ENCODE results near the gene ANKRD52.
"Not testable (repeated sequence)": the region's sequence is repeated elsewhere in the genome, so short reads cannot be mapped to it uniquely, and the experiment has no call there.

ANKRD52 gene

DNA sequence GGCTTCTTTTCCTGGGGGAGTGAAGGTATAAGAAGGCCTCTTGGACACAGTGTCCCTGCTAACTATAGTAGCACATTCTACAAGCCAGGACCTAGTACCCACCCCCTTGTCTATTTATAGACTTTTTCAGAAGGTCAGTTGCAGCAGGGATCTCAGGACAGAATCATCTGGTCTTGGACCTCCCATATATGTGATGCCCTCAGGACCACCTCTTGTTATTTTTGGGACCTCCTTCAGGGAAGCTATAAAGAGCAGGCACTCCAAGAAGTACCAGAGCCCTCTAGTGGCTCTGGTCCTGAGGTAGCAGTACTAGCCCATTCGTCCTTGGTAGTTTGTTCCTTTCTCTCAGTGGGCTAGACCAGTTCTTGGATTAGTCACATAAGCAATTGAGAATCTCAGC is 12.8 kb upstream of the ANKRD52 start:
- peak; percentile 62 for DNase-seq

DNA sequence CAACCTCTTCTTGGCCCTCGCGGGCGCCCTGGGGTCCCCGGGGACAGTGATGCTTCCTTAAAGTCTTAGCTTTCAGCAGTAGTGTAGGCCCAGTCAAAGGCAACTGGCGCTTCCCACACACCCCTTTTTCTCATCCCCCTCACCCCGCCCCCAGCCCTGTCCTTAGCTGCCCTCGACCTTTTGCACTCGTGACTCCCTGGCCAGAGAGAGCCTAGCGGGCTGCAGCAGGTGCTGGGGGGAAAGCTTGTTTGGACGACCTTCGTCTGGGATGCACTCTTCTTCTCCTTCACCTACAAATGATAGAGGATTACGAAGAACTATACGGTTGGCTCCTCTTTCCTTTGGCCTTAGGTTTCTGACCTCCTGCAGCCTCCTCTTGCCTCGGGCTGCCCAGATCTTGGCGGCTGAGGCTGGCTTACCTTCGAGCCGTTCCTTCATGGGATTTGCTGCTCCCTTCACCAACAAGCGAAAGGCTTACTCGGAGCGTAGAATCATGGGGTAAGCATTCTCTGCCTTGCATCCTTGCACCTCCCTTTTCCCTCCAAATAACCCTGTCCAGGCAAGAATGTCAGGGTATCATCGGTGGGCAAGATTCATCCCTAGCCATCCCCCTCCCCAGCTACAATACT is 9.4 kb upstream of the ANKRD52 start:
- DNase-seq, result peak; percentile 55

DNA sequence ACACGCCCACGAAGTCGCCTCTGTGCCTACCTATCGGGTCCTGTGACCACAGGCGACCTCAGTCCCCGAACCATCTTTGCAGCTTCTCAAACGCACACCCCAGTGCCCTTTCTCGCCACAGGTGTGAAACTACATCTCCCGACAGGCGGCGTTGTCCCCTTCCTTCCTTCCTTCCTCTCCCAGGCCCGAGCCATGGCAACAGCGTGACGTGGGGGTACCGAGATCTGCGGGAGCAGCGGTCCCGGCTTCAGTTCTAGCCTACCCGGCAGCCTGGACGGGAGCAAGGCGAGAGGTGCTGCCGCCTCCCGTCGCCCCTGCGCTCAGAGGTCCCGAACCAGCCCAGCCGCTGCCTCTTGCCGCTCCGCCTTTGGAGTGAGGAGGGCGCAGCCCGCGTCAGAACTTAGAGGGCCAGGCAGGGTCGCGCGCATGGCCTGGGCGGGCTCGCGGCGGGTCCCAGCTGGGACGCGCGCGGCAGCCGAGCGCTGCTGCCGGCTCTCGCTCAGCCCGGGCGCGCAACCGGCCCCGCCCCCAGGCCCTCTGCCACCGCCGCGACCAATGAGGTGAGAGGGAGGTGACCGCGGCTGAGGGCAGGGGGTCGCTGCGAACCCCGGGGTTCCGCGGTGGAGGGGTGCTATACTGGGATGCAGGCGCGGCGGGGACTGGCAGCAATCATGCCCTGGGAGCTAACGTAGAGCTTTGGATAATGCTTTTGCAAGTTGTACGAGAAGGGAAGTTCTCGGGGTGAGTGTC is 8.7 kb upstream of the ANKRD52 start, which contains the start of gene COQ10A:
TSS of gene COQ10A (plus strand) at position 250 of the 750 bp plus-strand sequence. CDS start at position 427, 177 bp downstream.
- DNase-seq, result peak; percentile 96

DNA sequence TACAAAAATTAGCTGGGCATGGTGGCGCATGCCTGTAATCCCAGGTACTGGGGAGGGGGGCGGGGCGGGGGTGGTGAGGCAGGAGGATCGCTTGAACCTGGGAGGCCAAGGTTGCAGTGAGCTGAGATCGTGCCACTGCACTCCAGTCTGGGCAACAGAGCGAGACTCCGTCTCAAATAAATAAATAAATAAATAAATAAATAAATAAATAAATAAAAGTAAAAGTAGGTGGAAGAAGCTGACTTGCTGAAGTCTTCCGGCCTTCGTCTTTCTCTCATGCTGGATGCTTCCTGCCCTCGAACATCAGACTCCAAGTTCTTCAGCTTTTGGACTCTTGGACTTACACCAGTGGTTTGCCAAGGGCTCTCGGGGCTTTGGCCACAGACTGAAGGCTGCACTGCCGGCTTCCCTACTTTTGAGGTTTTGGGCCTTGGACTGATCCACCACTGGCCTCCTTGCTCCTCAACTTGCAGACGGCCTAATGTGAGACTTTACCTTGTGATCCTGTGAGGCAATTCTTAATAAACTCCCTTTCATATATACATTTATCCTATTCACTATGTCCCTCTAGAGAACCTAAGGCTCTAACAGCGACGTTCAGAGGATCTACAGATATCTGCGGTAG is 8.0 kb upstream of the ANKRD52 start:
- not testable (repeated sequence) for DNase-seq

DNA sequence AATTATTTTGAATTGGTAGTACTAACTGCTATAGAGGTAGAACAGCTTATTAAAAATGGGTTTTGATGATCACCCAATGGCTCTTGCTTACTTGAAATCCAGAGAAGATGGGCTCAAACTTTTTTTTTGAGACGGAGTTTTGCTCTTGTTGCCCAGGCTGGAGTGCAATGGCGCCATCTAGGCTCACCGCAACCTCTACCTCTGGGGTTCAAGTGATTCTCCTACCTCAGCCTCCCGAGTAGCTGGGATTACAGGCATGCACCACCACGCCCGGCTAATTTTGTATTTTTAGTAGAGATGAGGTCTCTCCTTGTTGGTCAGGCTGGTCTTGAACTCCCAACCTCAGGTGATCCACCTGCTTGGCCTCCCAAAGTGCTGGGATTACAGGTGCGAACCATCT is 4.8 kb upstream of the ANKRD52 start:
- not testable (repeated sequence) for DNase-seq

DNA sequence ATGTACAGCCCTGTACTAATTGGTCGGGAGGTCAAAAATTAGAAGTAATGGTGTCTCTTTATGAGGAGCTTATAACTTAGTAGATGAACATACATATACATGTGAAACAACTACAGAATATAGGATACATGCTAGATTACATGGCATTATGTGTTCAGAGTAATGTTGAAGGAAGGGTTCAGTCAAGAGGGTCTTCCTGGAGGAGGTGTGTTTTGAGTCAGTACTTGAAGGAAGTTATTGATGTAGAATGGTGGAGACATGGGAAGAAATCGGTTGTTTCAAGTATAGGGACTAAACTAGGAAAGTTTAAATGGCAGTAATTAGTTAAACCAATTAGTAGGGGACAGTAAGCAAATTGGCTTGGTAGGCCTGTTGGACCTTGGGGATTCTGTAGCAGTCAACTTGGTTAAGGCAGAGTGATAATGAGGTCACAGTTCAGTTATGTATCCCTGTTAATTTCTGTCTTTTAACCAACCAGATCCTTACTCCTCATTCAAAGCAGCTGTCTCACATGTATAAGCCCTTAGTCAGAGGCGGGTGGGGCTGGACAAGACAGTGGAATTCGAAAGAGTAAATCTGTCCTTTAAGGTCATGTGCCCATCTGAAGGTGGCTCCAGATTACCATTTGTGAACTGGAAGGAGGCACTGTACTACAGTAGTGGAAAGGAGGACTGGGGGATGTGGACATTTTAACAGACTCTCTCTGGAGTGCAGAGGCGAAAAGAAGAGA is 3.5 kb upstream of the ANKRD52 start:
- DNase-seq, result peak; percentile 31

DNA sequence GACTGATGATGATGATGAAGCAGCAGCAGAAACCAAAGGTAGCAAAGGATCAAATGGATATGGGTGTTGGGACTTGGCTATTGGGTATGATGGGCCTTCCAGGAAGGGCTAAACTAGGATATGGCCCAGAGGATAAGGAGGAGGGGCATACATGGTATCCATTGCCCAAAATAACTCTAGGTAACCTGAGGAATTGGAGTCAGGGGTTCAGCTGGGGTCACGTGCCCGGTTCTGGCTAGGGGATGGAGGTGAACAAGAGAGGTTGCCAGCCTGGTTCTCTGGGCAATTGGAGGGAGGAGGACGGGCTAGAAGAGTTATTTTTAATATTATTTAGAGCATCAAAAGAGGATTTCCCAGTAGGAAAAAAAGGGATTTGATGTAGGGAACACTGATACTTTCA is 2.7 kb upstream of the ANKRD52 start:
- DNase-seq, result no peak

DNA sequence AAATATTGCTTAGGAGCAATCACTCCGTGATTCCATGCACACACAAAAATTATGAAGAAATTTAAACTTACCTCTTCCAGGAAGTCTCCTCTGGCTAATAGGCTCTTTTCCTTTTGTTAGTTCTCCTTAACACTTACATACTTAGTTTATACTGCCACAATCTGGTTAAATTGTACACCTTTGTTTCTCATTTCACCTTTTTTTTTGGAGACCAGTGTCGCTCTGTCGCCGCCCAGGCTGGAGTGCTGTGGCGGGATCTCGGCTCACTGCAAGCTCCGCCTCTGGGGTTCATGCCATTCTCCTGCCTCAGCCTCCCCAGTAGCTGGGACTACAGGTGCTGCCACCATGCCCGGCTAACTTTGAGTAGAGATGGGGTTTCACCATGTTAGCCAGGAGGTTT is 2.2 kb upstream of the ANKRD52 start:
- no peak for DNase-seq

DNA sequence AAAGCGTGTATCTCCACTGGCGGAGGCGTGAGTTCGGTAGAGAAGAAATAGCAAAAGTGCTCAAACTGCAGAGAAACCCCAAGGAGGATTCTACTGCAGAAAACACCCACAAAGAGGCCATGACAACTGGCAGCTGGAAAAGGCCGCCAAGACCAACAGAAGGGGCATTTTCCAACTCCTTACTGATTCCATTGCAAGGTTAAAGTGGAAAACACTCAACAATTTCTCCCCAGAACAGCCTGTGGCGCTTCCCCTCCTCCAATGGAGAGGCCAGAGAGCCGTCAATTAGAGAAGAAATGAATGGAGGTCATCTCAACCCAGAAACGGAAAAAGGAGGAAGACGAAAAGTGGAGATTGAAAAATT is 618 bp upstream of the ANKRD52 start:
- DNase-seq, result no peak

DNA sequence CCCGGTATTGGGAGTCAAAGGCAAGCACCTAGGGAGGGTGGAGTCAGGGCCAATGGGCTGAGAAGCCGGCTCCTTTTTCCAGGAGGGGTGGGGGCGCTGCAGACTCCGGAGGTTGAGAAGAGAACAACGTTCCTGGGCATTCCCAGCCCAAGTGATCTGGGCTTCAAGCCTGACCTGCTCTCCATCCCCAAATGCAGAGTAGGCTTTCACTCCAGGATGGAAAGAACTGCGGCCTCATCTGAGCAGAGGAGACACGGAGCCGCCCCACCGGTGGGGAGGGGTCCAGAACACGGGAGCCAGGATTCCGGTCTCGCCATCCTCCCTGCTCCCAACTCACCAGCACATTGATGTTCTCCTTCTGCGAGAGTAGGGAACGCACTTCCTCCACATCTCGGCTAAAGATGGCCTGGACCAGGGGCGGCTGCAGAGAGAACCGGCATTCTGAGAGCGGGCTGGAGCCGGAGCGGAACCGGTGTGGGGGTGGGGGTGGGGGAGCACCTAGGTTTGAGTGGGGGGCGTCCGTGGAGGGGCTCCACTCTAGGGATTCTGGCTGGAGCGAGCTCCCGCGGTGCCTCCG is 605 bp downstream of the ANKRD52 start:
- DNase-seq, result peak; percentile 74

DNA sequence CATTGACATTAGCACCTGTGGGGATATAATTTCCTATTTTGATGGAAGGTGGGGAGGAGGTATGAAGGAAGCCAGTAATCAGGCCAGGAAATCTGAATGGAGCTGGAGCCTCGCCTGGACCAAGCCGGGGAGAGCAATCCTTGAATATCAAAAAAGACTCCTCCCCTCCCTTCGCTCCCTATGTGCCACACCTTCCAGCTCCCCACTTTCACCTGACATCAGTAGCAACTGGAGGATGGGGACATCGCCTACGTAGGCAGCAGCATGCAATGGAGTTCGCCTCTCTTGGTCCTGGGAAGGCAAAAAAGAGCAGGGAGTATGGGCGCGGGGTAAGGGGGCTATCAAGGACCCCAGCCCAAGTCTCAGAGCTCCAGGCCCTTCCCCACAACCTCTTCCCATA is 1.1 kb downstream of the ANKRD52 start:
- no peak for DNase-seq

DNA sequence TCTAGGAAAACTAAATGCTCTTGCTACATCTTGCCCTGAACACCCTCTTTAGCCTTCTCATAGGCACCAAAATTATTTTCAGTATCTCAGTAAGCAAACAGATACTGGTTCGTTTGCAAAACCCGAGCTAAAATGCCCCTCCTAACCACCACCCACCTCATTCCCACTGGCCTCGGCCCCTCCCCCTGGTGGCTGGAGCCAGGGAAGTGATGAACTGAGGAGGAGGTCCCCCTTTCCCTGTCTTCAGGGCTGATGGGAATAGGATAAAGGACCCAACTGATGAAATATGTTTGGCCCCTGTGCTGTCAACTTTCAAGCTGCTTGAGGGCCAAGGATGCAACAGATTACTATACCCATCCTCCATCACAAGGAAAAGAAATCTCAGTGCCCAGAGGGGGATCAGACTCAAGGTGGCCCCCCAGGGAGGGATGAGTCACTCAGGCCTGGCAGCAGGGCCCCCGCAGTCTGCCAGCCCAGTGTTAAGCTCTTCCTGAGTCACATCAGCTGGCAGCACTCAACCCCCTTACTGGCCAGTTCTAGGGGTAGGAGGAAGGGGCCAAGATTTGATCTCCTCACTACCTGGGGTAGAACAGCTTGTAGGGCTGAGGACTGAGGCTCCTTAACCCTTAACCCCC is 1.7 kb downstream of the ANKRD52 start:
- no peak for DNase-seq

DNA sequence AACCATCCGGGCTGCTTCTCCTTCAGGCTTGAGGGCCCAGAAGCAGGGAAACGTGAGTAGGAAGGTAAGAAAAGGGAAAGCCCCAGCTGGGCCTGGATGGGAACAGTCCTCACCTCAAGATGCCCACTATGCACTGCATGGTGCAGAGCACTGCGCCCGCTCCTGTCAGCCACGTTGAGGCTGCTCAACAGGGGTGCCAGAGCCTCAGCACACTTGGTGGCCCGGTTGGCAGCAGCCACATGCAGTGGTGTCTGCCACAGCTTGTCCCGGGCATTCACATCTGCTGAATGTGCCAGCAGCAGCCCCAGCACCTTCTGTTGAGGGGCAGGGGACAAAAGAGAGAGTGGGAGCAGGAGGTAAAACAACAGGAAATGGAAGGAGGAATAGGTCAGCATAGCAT is 2.5 kb downstream of the ANKRD52 start:
- DNase-seq, result no peak

DNA sequence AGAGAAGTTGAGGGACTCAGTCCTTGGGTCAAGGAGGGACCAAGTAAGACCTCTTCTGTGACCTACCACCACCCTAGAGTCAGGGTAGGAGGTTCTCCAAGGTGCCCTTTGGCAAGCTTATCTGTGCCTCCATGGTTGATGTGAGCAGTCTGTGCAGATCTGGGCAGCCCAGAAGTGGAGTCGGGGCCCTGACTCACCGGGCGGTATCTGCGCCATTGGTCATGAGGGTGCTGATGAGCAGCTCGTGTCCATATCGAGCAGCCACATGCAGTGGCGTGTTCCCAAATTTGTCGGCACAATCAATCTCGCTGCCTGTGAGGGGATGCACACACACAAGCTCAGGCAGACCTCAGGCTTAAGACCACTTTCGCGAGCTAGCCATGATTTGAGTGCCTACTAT is 5.1 kb downstream of the ANKRD52 start:
- DNase-seq, result no peak

DNA sequence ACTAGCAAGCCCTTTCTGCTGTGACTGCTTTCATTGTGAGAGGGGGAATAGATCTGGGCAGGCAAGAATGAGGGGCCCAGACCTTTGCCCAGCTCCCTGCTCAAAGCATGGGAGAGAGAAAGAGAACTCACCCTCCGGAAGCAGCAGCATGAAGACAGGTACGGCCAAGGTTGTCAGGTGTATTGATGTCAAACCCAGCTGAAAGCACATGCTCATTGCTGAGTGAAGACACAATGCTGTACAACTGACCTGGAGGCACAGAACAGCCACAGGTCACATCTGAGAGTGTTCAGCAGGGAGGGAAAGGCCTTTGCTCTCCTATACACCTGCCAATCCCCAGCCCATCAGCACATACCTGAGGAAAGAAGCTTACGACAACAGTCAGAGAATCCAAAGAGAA is 5.5 kb downstream of the ANKRD52 start:
- no peak for DNase-seq

DNA sequence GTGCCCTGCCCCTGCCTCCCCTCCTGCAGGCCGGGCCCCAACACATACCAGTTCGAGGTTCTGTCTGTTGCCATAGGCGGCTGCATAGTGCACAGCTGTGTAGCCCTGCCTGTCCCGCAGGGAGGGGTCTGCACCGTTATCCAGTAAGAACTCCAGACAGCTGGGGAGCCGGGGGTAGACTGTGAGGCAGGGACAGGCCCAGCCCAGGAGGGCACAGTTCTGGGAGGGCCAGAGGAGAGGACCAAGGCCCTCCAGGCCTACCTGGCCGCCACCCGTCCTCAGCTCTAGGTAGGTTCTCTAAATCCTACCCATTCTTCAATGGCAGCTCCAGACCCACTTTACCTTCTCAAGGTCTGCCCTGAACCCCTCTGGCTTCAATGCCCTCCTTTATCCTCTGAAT is 9.5 kb downstream of the ANKRD52 start:
- no peak for DNase-seq

DNA sequence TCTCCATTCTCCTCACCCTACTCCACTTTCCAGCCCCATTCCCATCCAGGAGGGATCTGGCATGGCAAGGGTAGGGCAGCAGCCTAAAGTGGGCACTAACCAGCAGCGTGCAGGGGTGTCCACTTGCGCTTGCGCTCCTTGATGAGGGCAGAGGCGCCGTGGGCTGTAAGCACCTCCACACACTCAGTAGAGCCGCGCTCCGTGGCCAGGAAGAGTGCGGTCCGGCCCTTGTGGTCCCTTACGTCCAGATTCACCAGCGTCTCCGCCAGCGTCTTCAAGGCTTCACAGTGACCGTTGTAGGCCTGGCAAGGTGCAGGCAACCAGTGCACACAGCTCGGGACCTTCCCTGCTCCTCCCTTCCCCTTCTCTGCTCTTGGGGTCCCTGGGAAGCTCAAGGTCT is 10.3 kb downstream of the ANKRD52 start:
- no peak for DNase-seq

DNA sequence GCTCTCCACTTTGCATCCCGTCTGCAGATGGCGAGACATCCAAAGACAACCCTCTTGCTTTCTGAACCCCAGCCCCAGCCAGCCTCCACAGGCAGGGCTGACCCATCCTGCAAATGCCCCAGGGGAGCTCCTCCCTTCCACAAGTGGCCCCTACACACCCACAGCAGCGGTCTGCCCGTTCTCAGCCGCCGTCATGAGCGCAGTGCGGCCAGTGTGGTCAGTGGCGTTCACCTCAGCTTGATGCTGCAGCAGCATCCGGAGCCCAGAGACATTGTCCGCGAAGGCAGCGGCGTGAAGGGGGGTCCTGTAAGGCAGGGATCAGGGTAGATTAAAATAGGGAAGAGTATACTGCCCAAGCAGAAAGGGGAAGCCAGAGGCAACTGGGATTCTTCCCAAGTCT is 13.7 kb downstream of the ANKRD52 start:
- DNase-seq, result no peak

DNA sequence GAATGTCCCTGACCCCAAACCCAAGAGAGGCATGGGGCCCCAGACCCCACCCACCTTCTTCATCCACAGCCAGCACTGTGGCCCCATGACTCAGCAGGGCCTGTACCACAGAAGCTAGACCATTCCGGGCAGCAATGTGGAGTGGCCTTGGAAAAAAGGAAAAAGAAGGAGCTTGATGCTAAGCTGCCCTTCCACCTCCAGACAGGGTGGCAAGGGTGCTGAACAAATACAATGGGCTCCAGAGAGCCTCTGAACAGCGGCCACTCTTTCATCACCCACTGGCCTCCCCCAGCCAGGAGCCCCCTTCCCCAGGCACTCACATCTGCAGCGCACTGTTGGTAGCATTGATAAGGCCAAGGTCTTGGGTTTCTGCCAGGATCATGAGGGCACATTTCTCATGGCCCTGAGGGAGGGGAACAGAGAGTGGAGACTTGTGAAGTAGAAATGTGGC is 14.4 kb downstream of the ANKRD52 start:
- no peak for DNase-seq

DNA sequence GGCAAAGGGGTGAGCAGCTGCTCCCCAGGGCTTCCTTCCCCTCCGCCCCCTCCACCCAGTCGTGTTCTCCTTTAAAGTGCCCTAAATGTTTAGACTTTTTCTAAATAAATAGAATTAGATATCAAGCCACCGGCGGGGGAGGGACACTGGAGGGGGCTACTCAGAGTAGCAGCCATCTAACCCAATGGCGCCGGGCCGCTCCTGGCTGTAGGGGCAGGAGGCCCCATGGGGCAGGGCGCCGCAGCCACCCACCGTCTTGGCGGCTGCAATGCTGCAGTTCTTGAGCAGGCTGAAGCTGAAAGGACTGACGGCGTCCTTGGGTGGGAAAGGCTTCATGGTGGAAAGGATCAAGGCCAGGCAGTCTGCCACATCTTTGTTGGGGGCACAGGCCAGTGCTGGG is 15.2 kb downstream of the ANKRD52 start:
- DNase-seq, result no peak

DNA sequence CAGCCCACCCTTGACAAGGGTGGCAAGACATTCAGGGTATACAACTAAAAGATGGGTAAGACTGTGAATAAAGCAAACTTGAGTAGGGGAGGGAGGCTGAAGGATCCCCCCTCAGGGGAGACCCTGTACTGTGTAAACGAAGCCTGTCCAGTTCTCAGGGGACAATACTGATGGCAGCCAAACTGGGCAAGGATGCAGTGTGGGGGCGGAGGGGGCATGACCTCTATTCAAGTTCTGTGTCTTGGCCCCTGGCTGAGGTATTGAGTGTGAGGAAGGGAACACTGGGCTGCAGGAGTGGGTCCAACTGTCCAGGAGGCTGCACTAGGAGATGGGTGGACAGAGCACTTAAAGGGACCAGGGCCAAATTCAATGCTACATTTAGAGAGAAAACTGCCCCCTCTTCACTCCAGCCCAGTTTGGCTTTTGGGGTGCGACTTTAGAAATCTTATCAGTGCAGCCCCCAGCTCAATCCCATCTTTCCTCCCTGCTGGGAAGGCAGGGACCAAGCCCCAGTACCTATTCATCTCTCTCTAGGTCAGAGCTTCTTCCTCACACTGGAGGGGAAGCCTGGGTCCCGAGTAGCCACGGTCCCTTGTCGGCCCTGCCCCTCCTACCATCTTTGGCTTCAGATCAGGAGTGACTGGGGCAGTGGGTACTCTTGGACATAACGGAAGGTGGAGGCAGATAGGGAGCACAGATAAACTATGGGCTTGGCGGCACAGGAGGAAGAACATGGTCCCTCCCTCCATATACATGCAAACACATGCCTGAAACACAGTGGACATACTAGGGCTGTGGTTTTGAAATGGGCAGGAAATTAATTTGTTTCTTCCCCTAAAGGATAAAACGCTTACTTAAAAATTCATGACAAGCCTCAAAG is 16.5 kb downstream of the ANKRD52 start:
- DNase-seq, result no peak

DNA sequence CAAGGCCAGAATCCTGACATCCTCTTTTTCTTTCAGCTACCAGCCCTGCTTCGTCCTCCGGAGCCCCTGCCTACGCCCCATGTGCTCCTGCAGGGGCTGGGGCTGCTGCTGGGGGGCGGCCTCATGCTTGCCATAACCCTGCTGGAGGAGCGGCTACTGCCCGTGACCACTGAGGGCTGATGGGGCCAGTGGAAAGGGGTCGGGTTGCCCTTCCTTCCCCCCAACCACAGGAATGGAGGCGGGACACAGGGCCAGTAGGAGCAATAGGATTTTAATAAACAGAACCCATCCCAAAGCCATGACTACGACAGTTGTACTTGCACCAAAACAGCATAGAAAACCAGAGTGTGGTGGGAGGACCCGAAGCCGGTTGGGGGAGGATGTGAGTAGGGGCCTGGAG is 20.6 kb downstream of the ANKRD52 start:
- DNase-seq, result no peak
